ENCODE measurements around the gene TNIK. TPM values are rescaled to one million over a fixed set of nuclear protein-coding genes. Genes with fewer than 3 reads are reported as not detected.

TNIK gene
- total RNA-seq, 4 donors from 2014 or later: 1.5 to 20.3 (median 7.7) TPM

- intact Hi-C loops (cut with DNase I; ENCODE audit: low total_unique reads): no loop called here
- H3K36me3 ChIP-seq: no peaks in the 10 kb centered on the region
- no peak for DNase-seq
- no peaks in the 10 kb centered on the region for H3K4me1 ChIP-seq
- TF ChIP-seq POLR2A (IDR thresholded peaks at IDR 0.05) (no peak), CTCF (IDR thresholded peaks at IDR 0.05) (no peak)
- no peak overlapping the region for H3K4me3 ChIP-seq
- no peaks in the 10 kb centered on the region for H3K9me3 ChIP-seq
- H3K27me3 ChIP-seq: no peaks in the 10 kb centered on the region
- no peak overlapping the region for H3K27ac ChIP-seq
Observed at GRCh38 chr3:171345107-171345843, 114.9 kb downstream of the TNIK start.

- H3K36me3 ChIP-seq: no peaks in the 10 kb centered on the region
- no peaks in the 10 kb centered on the region for H3K9me3 ChIP-seq
- H3K27me3 ChIP-seq: no peaks in the 10 kb centered on the region
- H3K4me3 ChIP-seq: no peak overlapping the region
- TF ChIP-seq CTCF (IDR thresholded peaks at IDR 0.05) (no peak), POLR2A (IDR thresholded peaks at IDR 0.05) (no peak)
- intact Hi-C loops (cut with DNase I; ENCODE audit: low total_unique reads): no loop called here
- H3K4me1 ChIP-seq: no peaks in the 10 kb centered on the region
- no peak overlapping the region for H3K27ac ChIP-seq
- no peak for DNase-seq
Observed at GRCh38 chr3:171343693-171344092, 116.5 kb downstream of the TNIK start.

- Histone ChIP-seq H3K27ac (no peak overlapping the region), H3K27me3 (no peaks in the 10 kb centered on the region), H3K9me3 (no peaks in the 10 kb centered on the region), H3K4me3 (no peak overlapping the region), H3K4me1 (no peaks in the 10 kb centered on the region), H3K36me3 (no peaks in the 10 kb centered on the region)
- intact Hi-C loops (cut with DNase I; ENCODE audit: low total_unique reads): no loop called here
- no peak for DNase-seq
- no peak for TF ChIP-seq CTCF (IDR thresholded peaks at IDR 0.05)
- TF ChIP-seq POLR2A (IDR thresholded peaks at IDR 0.05): no peak
Observed at GRCh38 chr3:171342783-171343420, 117.3 kb downstream of the TNIK start.

- H3K4me1 ChIP-seq: no peaks in the 10 kb centered on the region
- no peaks in the 10 kb centered on the region for H3K9me3 ChIP-seq
- DNase-seq: no peak
- H3K36me3 ChIP-seq: no peaks in the 10 kb centered on the region
- no peak for TF ChIP-seq POLR2A (IDR thresholded peaks at IDR 0.05)
- no peak for TF ChIP-seq CTCF (IDR thresholded peaks at IDR 0.05)
- H3K27me3 ChIP-seq: no peaks in the 10 kb centered on the region
- no peak overlapping the region for H3K4me3 ChIP-seq
- intact Hi-C loops (cut with DNase I; ENCODE audit: low total_unique reads): no loop called here
- H3K27ac ChIP-seq: no peak overlapping the region
Observed at GRCh38 chr3:171342200-171342599, 118.0 kb downstream of the TNIK start.

- intact Hi-C loops (cut with DNase I; ENCODE audit: low total_unique reads): no loop called here
- no peaks in the 10 kb centered on the region for H3K9me3 ChIP-seq
- H3K36me3 ChIP-seq: no peaks in the 10 kb centered on the region
- no peak for DNase-seq
- no peak for TF ChIP-seq POLR2A (IDR thresholded peaks at IDR 0.05)
- TF ChIP-seq CTCF (IDR thresholded peaks at IDR 0.05): no peak
- H3K27ac ChIP-seq: no peak overlapping the region
- H3K27me3 ChIP-seq: no peaks in the 10 kb centered on the region
- H3K4me1 ChIP-seq: no peaks in the 10 kb centered on the region
- no peak overlapping the region for H3K4me3 ChIP-seq
Observed at GRCh38 chr3:171340434-171340833, 119.8 kb downstream of the TNIK start.

Measured in uterus (tissue), 4 donors.